GM19438 (cell line): ENCODE results near the gene SPPL3.

Source experiments
- ATAC-seq: cut with Tn5 transposase; IDR thresholded peaks from one replicate; pipeline ENCODE4 v1.9.1; 2021; ENCODE audit warnings: low read depth; ENCODE audit not compliant: unreplicated experiment

Gene SPPL3

DNA sequence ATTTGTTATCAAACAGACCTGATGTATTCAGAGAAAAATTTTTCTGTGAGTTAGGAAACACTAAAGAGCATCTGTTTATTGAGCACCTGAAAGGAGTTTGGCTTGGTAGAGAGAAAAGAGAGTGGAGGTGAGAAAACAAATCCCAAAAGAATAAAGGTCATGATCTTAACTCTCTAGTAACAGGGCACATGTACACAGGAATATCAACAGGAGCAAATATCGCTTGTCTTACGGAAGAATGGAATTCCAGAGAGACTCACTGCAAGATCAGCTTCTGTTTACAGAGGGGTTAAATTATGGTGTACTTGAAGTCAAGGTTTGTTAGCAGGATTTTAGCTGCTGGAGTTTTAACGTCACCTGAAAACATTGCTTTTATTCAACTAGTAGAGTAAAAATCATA lies 78.8 kb downstream of the SPPL3 start:
- no peak for ATAC-seq

DNA sequence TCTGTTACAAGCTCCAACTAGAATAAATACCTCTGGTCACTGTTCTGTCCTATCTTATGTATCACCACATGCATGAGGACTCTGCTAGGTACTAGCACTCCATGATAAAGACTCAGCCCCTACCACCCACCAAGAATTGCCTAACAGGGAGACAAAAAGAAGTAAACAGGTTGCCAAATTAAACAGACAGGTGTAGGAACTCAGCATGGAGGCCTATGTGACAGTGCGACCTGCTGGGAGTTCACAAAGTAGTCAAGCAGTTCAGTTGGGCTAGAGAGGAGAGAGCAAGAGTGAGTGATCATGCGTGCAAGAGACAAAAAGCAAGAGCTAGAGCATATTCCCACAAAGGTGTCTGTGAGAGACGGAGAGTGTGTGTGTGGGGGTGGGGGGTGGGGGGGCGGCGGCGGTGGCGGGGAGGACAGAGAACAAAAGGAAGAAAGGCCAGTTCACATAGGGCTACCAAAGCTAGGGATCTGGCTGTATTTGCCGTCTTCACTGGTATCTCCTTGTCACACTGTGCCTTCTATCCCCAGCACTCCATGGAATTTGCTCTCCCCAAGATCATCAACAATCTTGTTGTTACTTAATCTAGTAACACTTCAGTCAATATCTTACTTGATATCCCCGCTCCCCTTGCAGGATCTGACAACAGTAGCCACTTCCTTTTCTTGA lies 81.2 kb downstream of the SPPL3 start:
- no peak for ATAC-seq

GRCh38 chr12:120821878-120822277 lies 82.3 kb downstream of the SPPL3 start:
- no peak for ATAC-seq

- no peak for ATAC-seq
Measured at GRCh38 chr12:120820884-120821510, 83.2 kb downstream of the SPPL3 start.

- no peak for ATAC-seq
Measured at GRCh38 chr12:120818416-120818815, 85.7 kb downstream of the SPPL3 start.

DNA sequence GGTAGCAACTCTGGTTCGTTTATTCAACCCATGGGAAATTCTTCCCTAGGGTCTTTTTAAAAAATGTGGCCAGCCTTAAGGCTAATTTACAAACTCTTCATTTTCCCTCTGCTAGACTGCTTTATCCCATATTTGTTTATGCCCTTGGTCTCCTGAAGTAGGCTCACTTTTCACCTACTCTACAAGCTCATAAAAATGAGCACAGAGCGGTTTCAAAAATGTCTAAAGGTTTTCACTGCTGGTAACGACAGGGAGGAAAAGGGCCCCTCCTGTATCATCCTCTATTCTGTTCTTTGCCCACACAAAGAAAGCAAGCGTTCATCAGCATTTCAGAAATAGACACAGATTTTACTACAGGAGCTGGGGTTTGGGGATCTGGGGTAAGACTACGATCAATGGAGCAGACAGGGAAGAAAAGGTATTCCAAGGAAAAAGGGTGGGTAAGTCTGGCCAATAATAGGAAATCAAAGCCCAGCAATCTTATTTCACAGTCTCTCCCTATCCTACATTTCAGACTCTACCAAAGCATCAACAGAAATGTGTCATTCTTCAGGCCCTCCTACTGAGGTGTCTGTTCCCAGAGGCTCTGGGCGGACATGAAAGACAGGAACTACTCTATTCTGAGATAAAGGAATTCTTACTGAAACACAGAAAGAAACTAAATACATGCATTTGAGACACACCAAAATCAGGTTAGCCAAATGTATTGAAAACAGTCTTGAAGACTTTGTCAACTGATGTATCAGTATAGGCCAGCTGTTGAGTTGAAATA lies 86.4 kb downstream of the SPPL3 start:
- ATAC-seq = no peak

DNA sequence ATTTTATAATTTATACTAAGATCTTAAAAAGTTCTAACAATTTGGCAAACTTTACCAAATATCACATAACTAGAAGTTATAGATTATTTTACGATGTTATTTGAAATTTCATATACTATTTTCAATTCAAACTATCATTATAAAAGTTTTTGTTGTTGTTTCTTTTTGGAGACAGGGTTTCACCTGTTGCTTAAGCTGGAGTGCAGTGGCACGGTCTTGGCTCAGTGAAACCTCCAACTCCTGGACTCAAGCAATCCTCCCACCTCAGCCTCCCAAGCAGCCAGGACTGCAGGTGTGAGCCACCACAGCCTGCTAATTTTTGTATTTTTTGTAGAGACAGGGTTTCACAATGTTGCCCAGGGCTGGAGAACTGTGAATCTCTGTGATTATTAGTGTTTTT lies 87.8 kb downstream of the SPPL3 start:
- no peak for ATAC-seq

GRCh38 chr12:120814903-120815429 lies 89.2 kb downstream of the SPPL3 start:
- ATAC-seq = no peak

- ATAC-seq = no peak
Measured at GRCh38 chr12:120814203-120814902, 89.8 kb downstream of the SPPL3 start.

- no peak for ATAC-seq
Measured at GRCh38 chr12:120813588-120814153, 90.5 kb downstream of the SPPL3 start.

- no peak for ATAC-seq
Measured at GRCh38 chr12:120810021-120810420, 94.1 kb downstream of the SPPL3 start.

GRCh38 chr12:120804428-120804827 lies 99.7 kb downstream of the SPPL3 start:
- ATAC-seq = no peak

DNA sequence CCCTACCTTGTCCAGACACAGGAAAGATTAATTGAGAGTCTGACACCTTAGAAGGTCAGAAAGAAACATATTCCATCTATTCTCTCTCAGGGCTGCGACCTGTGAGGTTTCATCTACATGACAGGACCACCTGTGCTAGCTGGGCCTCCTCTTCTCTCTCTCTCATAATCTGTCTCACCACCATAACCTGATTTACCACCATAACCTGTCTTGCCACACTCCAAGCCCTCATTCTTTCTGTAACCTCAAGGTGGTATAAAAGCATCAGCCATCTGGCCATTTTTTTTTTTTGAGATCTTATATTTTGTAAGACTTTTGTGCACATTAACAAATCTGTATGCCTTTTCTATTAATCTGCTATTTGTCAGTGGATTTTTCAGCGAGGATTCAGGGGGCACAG lies 103.0 kb downstream of the SPPL3 start:
- no peak for ATAC-seq

DNA sequence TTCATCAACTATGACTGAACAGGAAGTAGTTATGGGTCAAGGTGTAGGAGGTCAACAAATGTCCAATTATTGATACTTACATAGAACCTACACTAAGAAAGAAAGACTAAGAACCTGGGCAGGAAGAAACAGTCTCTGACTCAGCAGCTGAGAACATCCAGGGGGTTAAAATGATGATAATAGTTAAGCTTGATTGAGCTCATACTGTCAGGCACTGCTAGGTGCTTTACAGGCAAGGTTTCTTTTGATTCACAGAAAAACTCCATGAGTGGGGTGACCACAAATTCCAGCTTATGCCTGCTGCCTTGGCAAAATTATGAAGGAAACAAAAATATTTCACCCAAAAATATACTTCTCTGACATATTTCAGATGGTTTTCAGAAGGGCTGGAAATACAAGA lies 103.5 kb downstream of the SPPL3 start:
- ATAC-seq = no peak

DNA sequence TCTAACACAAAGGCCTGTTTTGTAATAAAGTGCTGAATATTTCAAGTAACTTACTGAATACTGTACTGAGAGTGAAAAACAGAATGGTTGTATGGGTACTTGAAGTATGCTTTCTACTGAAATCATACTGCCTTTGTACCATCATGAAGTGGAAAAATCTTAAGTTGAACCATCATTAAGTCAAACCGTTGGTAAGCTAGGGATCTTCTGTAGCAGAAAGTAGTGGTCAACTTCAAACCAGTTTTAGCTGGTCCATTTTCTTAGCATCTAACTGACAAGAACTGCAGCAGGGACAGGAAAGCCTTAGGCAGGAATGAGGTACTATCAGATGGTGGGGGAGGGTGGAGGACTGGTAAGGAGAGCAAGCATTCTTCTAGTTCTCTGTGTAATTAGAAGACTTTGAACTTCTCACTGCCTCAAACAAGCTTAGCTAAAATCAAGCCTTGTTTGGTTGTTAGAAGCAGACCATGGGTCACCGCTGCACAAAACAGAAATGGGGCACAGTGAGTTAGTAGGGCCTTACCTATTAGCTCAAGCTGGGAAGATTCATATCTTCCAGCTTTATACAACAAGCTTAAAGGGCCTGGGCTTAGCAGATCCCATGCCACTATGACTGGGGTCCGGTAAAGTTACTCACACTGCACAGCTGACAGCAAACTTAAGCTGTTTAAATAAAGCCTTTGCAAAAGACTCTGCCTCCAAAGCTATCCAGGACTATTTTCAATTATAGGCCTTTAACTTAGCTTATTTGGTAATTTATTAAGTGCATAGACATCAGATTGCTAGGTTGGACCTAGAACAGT lies 104.7 kb downstream of the SPPL3 start:
- ATAC-seq = no peak

- ATAC-seq = no peak
Measured at GRCh38 chr12:120798696-120799095, 105.5 kb downstream of the SPPL3 start.

- ATAC-seq = no peak
Measured at GRCh38 chr12:120797677-120798642, 106.2 kb downstream of the SPPL3 start.

DNA sequence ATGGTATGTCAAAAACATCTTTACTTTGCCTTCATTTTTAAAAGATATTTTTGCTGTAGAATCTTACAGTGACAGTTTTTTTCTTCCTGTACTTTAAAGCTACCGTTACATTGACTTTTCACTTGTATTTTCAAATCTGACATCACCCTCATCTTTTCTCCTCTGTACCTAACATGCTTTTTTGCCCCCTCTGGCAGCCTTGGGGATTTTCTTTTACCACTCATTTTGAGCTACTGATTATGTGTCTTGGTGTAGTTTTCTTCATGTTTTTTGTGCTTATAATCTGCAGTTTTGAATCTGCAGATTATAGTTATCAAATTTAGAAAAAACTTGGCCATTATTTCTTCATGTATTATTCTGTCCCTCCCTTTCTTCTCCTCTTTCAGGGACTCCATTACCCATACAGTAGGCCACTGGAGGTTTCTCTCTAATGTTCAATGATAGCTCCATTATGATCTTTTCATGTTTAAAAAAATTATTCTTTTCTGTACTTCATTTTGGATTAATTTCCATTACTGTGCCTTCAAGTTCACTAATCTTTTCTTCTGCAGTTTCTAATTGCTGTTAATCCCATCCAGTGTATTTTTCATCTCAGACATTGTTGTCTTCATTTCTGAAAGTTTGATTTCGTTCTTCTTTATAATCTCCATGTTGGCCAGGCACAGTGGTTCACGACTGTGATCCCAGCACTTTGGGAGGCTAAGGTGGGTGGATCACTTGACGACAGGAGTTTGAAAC lies 108.5 kb downstream of the SPPL3 start:
- no peak for ATAC-seq
